Measurements from ENCODE around the gene SLC25A12. TPM values are rescaled to one million over a fixed set of nuclear protein-coding genes. Genes with fewer than 3 reads are reported as not detected.

Gene SLC25A12
- total and polyA plus RNA-seq, 9 of the 15 experiments (the other 6 are each of a cell fraction or from before 2014, with no cell fraction given) = 13.5 to 36.5 (median 21.7) TPM

GRCh38 chr2:171924170-171924942 is 30.3 kb upstream of the SLC25A12 start (continued):
- TF ChIP-seq XRCC5 (IDR thresholded peaks at IDR 0.05; ENCODE audit: low read depth, low read length) (no peak), CBX1 (IDR thresholded peaks at IDR 0.05; ENCODE audit: low read depth) (no peak), PURB (CRISPR knock-in tag; IDR thresholded peaks at IDR 0.05; ENCODE audit: low read depth) (no peak), U2AF2 (optimal IDR thresholded peaks at IDR 0.05; ENCODE audit: low read depth, low read length) (no peak), KLF16 (IDR thresholded peaks at IDR 0.05) (no peak), ARID1B (IDR thresholded peaks at IDR 0.05) (0 out of 2 replicates have a peak, but pooled peaks have one; percentile 11), HIVEP1 (CRISPR knock-in tag; IDR thresholded peaks at IDR 0.05) (no peak)

GRCh38 chr2:171923206-171923605 is 29.2 kb upstream of the SLC25A12 start:
- no peaks in the 10 kb centered on the region for H3K9me3 ChIP-seq (replicated peaks; ENCODE audit: control insufficient read depth, insufficient read depth, low read depth, low read length)
- H3K9ac ChIP-seq (ENCODE audit: insufficient read depth in 1 of 2, low read depth in 2 of 2, low read length in 2 of 2) = peak overlapping the region; percentile 98 to 99
- H3K4me3 ChIP-seq = peak overlapping the region; percentile 68
- H3K36me3 ChIP-seq (ENCODE audit: control insufficient read depth, insufficient read depth, low read length) = peaks cover 41% of the 10 kb centered on the region
- no TSS peak for BruUV-seq (replicated peaks)
- H3K4me1 ChIP-seq (replicated peaks in 1 of 2; ENCODE audit: control insufficient read depth in 2 of 2, insufficient read depth in 2 of 2, low read length in 2 of 2) = peaks cover 13 to 14% of the 10 kb centered on the region in 2 experiments; a peak in 4 of 5 replicates
- no peak for FAIRE-seq
- under 1% methylated on average over 13 of the region's 13 CpGs for WGBS (ENCODE audit: insufficient coverage, low coverage, missing lambda C conversion rate)
- peak overlapping the region; percentile 100 for H3K4me2 ChIP-seq (ENCODE audit: insufficient read depth, low read length)
- H3K79me2 ChIP-seq (ENCODE audit: control insufficient read depth, insufficient read depth, low read length) = peaks cover 57% of the 10 kb centered on the region
- CTCF ChIA-PET (ENCODE audit: low intra/inter-chr PET ratio) = interaction anchor here (0.5 kb wide), 1 partner anchor 162 kb away, joined by 3 read pairs; the partner anchor contains the start of gene DLX1
- H3K27ac ChIP-seq (ENCODE audit: extremely low read depth, low read depth, low read length) = peak overlapping the region; percentile 97
- peak overlapping the region; percentile 84 for H2AFZ ChIP-seq (ENCODE audit: low read depth, low read length)
- H3K9me1 ChIP-seq (ENCODE audit: control insufficient read depth, insufficient read depth, low read length) = no peaks in the 10 kb centered on the region
- no peaks in the 10 kb centered on the region for H3K27me3 ChIP-seq (ENCODE audit: control insufficient read depth in 2 of 2, insufficient read depth in 2 of 2, low read length in 2 of 2)
- intact Hi-C loops (cut with micrococcal nuclease) = loop anchor here (2.0 to 10.0 kb wide), 6 partner anchors 28 to 198 kb away; partner anchors contain the start of genes DLX2 and SLC25A12
- peak; percentile 79 for ATAC-seq
- peak in 1 of 4 experiments; percentile 73 for DNase-seq (ENCODE audit: extremely low read depth in 1 of 4, low spot score in 3 of 4)
- POLR2A ChIA-PET = interaction anchor here (0.9 to 3.8 kb wide), 16 partner anchors 8 to 180 kb away, joined by 3 to 62 read pairs (median 4); partner anchors contain the start of genes DLX2 and SLC25A12
- in situ Hi-C loops (cut with MboI) = no loop called here
- H4K20me1 ChIP-seq (replicated peaks; ENCODE audit: control insufficient read depth, insufficient read depth, low read length) = no peaks in the 10 kb centered on the region
- TF ChIP-seq NFIC (IDR thresholded peaks at IDR 0.05) = peak; percentile 71
- no peak for TF ChIP-seq ZC3H8 (IDR thresholded peaks at IDR 0.05)
- TF ChIP-seq BHLHE40 (IDR thresholded peaks at IDR 0.05; ENCODE audit: low read length) = no peak
- no peak for TF ChIP-seq SRF (CRISPR knock-in tag; IDR thresholded peaks at IDR 0.05)
- TF ChIP-seq PKNOX1 (IDR thresholded peaks at IDR 0.05) = no peak; the same call in 1 of the 2 replicates
- TF ChIP-seq GABPB2 (CRISPR knock-in tag; conservative IDR thresholded peaks at IDR 0.05) = no peak
- no peak for TF ChIP-seq HMGN3 (IDR thresholded peaks at IDR 0.05; ENCODE audit: borderline replicate concordance, extremely low read depth, insufficient read length, low read depth, low read length)
- no peak for TF ChIP-seq ZNF79 (CRISPR knock-in tag; IDR thresholded peaks at IDR 0.05; ENCODE audit: low read depth)
- TF ChIP-seq KLF10 (CRISPR knock-in tag; IDR thresholded peaks at IDR 0.05) = no peak
- no peak for TF ChIP-seq NR2F6 (CRISPR knock-in tag; IDR thresholded peaks at IDR 0.05)
- TF ChIP-seq ZBTB2 (IDR thresholded peaks at IDR 0.05) = no peak
- TF ChIP-seq MCM2 (IDR thresholded peaks at IDR 0.05; ENCODE audit: low read depth) = no peak
- TF ChIP-seq ZEB2 (IDR thresholded peaks at IDR 0.05) = no peak
- no peak for TF ChIP-seq EZH2 (IDR thresholded peaks at IDR 0.05; ENCODE audit: borderline replicate concordance, low read depth, low read length)

Data from K562 (cell line).